ENCODE measurements around the gene SLC25A18.

SLC25A18 gene

DNA sequence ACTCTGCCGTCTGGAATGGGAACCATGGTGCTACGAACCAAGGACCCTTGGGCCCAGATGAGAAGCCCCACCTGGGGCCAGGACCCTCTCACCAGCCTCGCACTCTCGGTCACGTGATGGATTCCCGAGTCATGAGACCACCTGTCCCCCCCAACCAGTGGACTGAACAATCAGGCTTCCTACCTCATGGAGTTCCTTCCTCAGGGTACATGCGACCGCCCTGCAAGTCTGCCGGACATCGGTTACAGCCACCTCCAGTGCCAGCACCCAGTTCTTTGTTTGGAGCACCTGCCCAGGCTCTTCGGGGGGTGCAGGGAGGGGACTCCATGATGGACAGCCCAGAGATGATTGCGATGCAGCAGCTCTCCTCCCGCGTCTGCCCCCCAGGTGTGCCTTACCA, 20.8 kb upstream of the SLC25A18 start:
- no peak for ATAC-seq (ENCODE audit: low read depth)
- TF ChIP-seq, protein P1, sequence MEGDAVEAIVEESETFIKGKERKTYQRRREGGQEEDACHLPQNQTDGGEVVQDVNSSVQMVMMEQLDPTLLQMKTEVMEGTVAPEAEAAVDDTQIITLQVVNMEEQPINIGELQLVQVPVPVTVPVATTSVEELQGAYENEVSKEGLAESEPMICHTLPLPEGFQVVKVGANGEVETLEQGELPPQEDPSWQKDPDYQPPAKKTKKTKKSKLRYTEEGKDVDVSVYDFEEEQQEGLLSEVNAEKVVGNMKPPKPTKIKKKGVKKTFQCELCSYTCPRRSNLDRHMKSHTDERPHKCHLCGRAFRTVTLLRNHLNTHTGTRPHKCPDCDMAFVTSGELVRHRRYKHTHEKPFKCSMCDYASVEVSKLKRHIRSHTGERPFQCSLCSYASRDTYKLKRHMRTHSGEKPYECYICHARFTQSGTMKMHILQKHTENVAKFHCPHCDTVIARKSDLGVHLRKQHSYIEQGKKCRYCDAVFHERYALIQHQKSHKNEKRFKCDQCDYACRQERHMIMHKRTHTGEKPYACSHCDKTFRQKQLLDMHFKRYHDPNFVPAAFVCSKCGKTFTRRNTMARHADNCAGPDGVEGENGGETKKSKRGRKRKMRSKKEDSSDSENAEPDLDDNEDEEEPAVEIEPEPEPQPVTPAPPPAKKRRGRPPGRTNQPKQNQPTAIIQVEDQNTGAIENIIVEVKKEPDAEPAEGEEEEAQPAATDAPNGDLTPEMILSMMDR (IDR thresholded peaks at IDR 0.05; ENCODE audit: poor library complexity, severe bottlenecking) = no peak
- H3K27me3 ChIP-seq (ENCODE audit: insufficient read depth, poor library complexity, severe bottlenecking) = no peaks in the 10 kb centered on the region
- DNase-seq (ENCODE audit: low spot score) = no peak
- no peak overlapping the region for H3K4me3 ChIP-seq (ENCODE audit: severe bottlenecking)
- no peak overlapping the region for H3K27ac ChIP-seq (ENCODE audit: poor library complexity, severe bottlenecking)
- no peaks in the 10 kb centered on the region for H3K9me3 ChIP-seq (ENCODE audit: severe bottlenecking)
- no peaks in the 10 kb centered on the region for H3K4me1 ChIP-seq (ENCODE audit: insufficient read depth, poor library complexity, severe bottlenecking)
- H3K36me3 ChIP-seq (ENCODE audit: low read depth) = no peaks in the 10 kb centered on the region

DNA sequence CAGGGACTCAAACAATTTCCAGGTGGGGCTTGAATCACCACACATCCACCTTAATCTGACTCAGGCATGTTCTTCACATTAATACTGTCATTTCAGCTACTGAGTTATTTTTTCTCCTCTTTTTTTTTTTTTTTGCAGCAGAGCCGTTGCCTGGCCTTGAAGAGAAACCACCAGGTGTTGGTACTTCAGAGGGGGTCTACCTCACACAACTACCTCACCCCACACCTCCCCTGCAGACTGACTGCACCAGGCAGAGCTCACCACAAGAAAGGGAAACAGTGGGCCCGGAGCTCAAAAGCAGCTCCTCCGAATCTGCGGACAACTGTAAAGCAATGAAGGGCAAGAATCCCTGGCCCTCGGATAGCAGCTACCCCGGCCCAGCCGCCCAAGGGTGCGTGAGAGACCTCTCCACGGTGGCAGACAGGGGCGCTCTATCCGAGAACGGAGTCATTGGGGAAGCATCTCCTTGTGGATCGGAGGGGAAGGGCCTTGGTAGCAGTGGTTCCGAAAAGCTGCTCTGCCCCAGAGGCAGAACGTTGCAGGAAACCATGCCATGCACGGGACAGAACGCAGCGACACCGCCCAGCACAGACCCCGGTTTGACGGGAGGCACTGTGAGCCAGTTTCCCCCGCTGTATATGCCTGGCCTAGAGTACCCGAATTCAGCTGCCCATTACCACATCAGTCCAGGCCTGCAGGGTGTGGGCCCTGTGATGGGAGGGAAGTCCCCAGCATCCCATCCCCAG, 15.1 kb upstream of the SLC25A18 start:
- no peaks in the 10 kb centered on the region for H3K9me3 ChIP-seq (ENCODE audit: severe bottlenecking)

DNA sequence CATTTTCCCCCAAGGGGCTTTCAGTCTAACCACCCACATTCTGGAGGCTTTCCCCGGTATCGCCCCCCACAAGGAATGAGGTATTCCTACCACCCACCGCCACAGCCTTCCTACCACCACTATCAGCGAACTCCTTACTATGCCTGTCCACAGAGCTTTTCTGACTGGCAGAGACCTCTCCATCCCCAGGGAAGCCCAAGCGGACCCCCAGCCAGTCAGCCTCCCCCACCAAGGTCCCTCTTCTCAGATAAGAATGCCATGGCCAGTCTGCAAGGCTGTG, 14.6 kb upstream of the SLC25A18 start:
- Histone ChIP-seq H3K9me3 (ENCODE audit: severe bottlenecking) (no peaks in the 10 kb centered on the region), H3K27ac (ENCODE audit: poor library complexity, severe bottlenecking) (no peak overlapping the region), H3K4me3 (ENCODE audit: severe bottlenecking) (no peak overlapping the region), H3K27me3 (ENCODE audit: insufficient read depth, poor library complexity, severe bottlenecking) (no peaks in the 10 kb centered on the region), H3K36me3 (ENCODE audit: low read depth) (no peaks in the 10 kb centered on the region), H3K4me1 (ENCODE audit: insufficient read depth, poor library complexity, severe bottlenecking) (no peaks in the 10 kb centered on the region)
- TF ChIP-seq, protein P1 (IDR thresholded peaks at IDR 0.05; ENCODE audit: poor library complexity, severe bottlenecking) = no peak
- DNase-seq (ENCODE audit: low spot score) (no peak), ATAC-seq (ENCODE audit: low read depth) (no peak)

More for the DNA sequence above, 15.1 kb upstream of the SLC25A18 start:
- DNase-seq (ENCODE audit: low spot score) (no peak), ATAC-seq (ENCODE audit: low read depth) (no peak)
- no peaks in the 10 kb centered on the region for H3K4me1 ChIP-seq (ENCODE audit: insufficient read depth, poor library complexity, severe bottlenecking)
- H3K27me3 ChIP-seq (ENCODE audit: insufficient read depth, poor library complexity, severe bottlenecking) = no peaks in the 10 kb centered on the region
- no peak overlapping the region for H3K27ac ChIP-seq (ENCODE audit: poor library complexity, severe bottlenecking)
- no peaks in the 10 kb centered on the region for H3K36me3 ChIP-seq (ENCODE audit: low read depth)
- no peak overlapping the region for H3K4me3 ChIP-seq (ENCODE audit: severe bottlenecking)
- TF ChIP-seq, protein P1 (IDR thresholded peaks at IDR 0.05; ENCODE audit: poor library complexity, severe bottlenecking) = no peak

DNA sequence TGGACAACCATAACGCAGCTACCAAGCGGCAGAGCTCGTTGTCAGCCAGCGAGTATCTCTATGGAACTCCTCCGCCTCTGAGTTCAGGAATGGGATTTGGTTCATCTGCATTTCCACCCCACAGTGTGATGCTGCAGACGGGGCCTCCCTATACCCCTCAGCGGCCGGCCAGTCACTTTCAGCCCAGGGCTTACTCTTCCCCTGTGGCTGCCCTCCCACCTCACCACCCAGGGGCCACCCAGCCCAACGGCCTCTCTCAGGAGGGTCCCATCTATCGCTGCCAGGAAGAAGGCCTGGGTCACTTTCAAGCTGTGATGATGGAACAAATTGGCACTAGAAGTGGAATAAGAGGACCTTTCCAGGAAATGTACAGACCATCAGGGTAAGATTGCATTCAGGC, 14.1 kb upstream of the SLC25A18 start:
- no peak for DNase-seq (ENCODE audit: low spot score)
- H3K4me1 ChIP-seq (ENCODE audit: insufficient read depth, poor library complexity, severe bottlenecking) = no peaks in the 10 kb centered on the region
- H3K36me3 ChIP-seq (ENCODE audit: low read depth) = no peaks in the 10 kb centered on the region
- H3K27me3 ChIP-seq (ENCODE audit: insufficient read depth, poor library complexity, severe bottlenecking) = no peaks in the 10 kb centered on the region
- H3K9me3 ChIP-seq (ENCODE audit: severe bottlenecking) = no peaks in the 10 kb centered on the region
- ATAC-seq (ENCODE audit: low read depth) = no peak
- TF ChIP-seq, protein P1 (IDR thresholded peaks at IDR 0.05; ENCODE audit: poor library complexity, severe bottlenecking) = no peak
- no peak overlapping the region for H3K4me3 ChIP-seq (ENCODE audit: severe bottlenecking)
- no peak overlapping the region for H3K27ac ChIP-seq (ENCODE audit: poor library complexity, severe bottlenecking)

DNA sequence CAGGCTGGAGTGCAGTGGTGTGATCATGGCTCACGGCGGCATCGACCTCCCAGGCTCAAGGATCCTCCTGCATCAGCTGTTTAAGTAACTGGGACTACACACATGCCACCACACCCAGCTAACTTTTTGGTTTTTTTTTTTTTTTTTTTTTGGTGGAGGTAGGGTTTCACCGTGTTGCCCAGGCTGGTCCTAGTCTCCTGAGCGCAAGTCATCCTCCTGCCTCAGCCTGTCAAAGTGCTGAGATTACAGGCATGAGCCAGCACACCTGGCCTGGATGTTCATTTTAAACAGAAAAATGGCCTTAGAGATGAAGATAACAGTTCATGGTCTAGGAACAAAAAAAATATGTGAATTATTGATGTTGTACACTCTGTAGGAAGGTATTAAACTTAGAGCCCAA, 13.6 kb upstream of the SLC25A18 start:
- H3K4me1 ChIP-seq (ENCODE audit: insufficient read depth, poor library complexity, severe bottlenecking) = no peaks in the 10 kb centered on the region
- no peaks in the 10 kb centered on the region for H3K27me3 ChIP-seq (ENCODE audit: insufficient read depth, poor library complexity, severe bottlenecking)
- H3K9me3 ChIP-seq (ENCODE audit: severe bottlenecking) = no peaks in the 10 kb centered on the region
- DNase-seq (ENCODE audit: low spot score) (no peak), ATAC-seq (ENCODE audit: low read depth) (no peak)
- H3K27ac ChIP-seq (ENCODE audit: poor library complexity, severe bottlenecking) = no peak overlapping the region
- TF ChIP-seq, protein P1 (IDR thresholded peaks at IDR 0.05; ENCODE audit: poor library complexity, severe bottlenecking) = no peak
- H3K4me3 ChIP-seq (ENCODE audit: severe bottlenecking) = no peak overlapping the region
- no peaks in the 10 kb centered on the region for H3K36me3 ChIP-seq (ENCODE audit: low read depth)

All from RWPE2 (cell line).